MCF 10A (cell line): ENCODE measurements around the gene VPS11. TPM values are rescaled to one million over a fixed set of nuclear protein-coding genes. Genes with fewer than 3 reads are reported as not detected.

ENCODE experiments used
- BruUV-seq: library from RNA; stranded (reverse); fragments of 400-500 nt; replicated peaks from 2 replicates; lab custom pipeline; 2021; lab: Mats Ljungman, UMichigan
- CTCF ChIA-PET: fragments of 300-600 bp; sonication (Branson Sonifier 250); formaldehyde crosslinking; extraction: SDS; loops from one replicate; lab custom pipeline; 2021; ENCODE audit warnings: antibody characterized with exemption, inconsistent platforms; lab: Yijun Ruan, JAX
- POLR2A ChIA-PET: fragments of 300-600, 350-650 bp; sonication (Branson Sonifier 250); formaldehyde crosslinking; extraction: SDS; loops from one replicate; lab custom pipeline; 2020; ENCODE audit warnings: antibody characterized with exemption, inconsistent platforms; lab: Yijun Ruan, JAX
- DNase-seq: peaks from one replicate; pipeline ENCODE4 v3.0.0-alpha.2; 2018; ENCODE audit not compliant: unreplicated experiment
- H3K27ac Mint-ChIP-seq: one replicate; pipeline ENCODE4 v1.8.0; 2022; ENCODE audit warnings: mild to moderate bottlenecking, low read depth, mixed read lengths; ENCODE audit not compliant: unreplicated experiment
- H3K27me3 Mint-ChIP-seq: one replicate; pipeline ENCODE4 v1.8.0; 2022; ENCODE audit warnings: mixed read lengths; ENCODE audit not compliant: insufficient read depth, unreplicated experiment
- H3K36me3 Mint-ChIP-seq: one replicate; pipeline ENCODE4 v1.8.0; 2022; ENCODE audit warnings: mild to moderate bottlenecking, moderate library complexity, mixed read lengths; ENCODE audit not compliant: insufficient read depth, unreplicated experiment
- H3K4me1 Mint-ChIP-seq: one replicate; pipeline ENCODE4 v1.8.0; 2022; ENCODE audit warnings: mixed read lengths; ENCODE audit not compliant: insufficient read depth, unreplicated experiment
- H3K4me3 Mint-ChIP-seq: one replicate; pipeline ENCODE4 v1.8.0; 2022; ENCODE audit warnings: mild to moderate bottlenecking, moderate library complexity, mixed read lengths; ENCODE audit not compliant: unreplicated experiment
- H3K9me3 Mint-ChIP-seq: one replicate; pipeline ENCODE4 v1.8.0; 2022; ENCODE audit warnings: mixed read lengths; ENCODE audit not compliant: unreplicated experiment
- intact Hi-C: fragments of 100-400 bp; cut with micrococcal nuclease; formaldehyde crosslinking; loops from 2 replicates; pipeline ENCODE4 v1.14.1; 2022
- total RNA-seq: library from RNA; stranded (reverse); gene quantifications from 2 replicates; pipeline ENCODE4 v1.2.3, GENCODE V29; 2022
- TF ChIP-seq, protein P1 (sequence below): fragments of 200-600 bp; IDR thresholded peaks from one replicate; pipeline ENCODE4 v1.8.0; 2022; ENCODE audit warnings: antibody characterized with exemption, mild to moderate bottlenecking; ENCODE audit not compliant: unreplicated experiment

VPS11 gene
- total RNA-seq, 1 experiment from 2014 or later = 16.2 TPM

DNA sequence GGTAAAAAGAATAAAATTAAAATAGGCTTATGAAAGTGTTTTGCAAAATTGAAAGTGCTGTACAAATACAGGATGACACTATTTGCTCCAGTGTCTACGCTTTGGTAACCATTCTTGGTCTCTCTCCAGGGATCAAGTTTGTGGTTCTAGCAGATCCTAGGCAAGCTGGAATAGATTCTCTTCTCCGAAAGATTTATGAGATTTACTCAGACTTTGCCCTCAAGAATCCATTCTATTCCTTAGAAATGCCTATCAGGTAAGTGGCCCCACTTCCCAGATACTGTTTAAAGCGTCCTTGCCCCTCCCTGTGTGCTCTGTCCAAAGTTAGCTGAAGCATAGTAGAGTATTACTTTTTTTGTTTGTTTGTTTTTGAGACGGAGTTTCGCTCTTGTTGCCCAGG, 46.0 kb upstream of the VPS11 start:
- Mint-ChIP-seq H3K27me3 (no peaks in the 10 kb centered on the region), H3K27ac (no peak overlapping the region), H3K9me3 (no peaks in the 10 kb centered on the region), H3K36me3 (peaks cover 69% of the 10 kb centered on the region), H3K4me3 (no peak overlapping the region), H3K4me1 (peaks cover 7% of the 10 kb centered on the region)
- intact Hi-C loops = no loop called here
- DNase-seq = no peak
- POLR2A ChIA-PET = interaction anchor here (1.1 to 15.1 kb wide), 3 partner anchors 10 to 81 kb away, joined by 3 to 286 read pairs (median 3); partner anchors contain the start of gene CENATAC
- no TSS peak for BruUV-seq
- CTCF ChIA-PET = interaction anchor here (0.6 to 1.4 kb wide), 3 partner anchors 9 to 99 kb away, joined by 3 to 6 read pairs (median 3); no protein-coding TSS in a partner anchor
- TF ChIP-seq, protein P1, sequence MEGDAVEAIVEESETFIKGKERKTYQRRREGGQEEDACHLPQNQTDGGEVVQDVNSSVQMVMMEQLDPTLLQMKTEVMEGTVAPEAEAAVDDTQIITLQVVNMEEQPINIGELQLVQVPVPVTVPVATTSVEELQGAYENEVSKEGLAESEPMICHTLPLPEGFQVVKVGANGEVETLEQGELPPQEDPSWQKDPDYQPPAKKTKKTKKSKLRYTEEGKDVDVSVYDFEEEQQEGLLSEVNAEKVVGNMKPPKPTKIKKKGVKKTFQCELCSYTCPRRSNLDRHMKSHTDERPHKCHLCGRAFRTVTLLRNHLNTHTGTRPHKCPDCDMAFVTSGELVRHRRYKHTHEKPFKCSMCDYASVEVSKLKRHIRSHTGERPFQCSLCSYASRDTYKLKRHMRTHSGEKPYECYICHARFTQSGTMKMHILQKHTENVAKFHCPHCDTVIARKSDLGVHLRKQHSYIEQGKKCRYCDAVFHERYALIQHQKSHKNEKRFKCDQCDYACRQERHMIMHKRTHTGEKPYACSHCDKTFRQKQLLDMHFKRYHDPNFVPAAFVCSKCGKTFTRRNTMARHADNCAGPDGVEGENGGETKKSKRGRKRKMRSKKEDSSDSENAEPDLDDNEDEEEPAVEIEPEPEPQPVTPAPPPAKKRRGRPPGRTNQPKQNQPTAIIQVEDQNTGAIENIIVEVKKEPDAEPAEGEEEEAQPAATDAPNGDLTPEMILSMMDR = no peak

DNA sequence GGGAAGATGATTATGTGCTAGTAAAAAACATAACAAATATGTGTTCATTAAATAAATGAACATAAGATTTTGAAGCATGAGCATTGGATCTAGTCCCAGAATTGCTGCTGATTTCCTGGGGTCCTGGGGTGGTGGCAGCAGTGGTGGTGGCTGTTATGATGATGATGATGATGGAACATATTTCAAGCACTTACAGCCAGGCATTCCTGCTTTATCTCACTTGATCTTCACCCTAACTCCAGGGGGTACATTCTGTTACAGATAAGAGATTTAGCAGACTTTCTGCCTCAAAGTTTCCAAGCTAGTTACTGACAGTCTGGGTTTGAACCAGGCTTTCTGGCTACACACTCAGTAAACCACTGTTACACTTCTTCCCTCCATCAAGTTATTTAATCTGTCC, 43.9 kb upstream of the VPS11 start:
- H3K4me1 Mint-ChIP-seq = peaks cover 8% of the 10 kb centered on the region
- H3K4me3 Mint-ChIP-seq = no peak overlapping the region
- no peak for DNase-seq
- ChIA-PET CTCF (interaction anchor here (0.6 to 0.9 kb wide), 3 partner anchors 8 to 115 kb away, joined by 3 to 5 read pairs (median 3); no protein-coding TSS in a partner anchor), POLR2A (interaction anchor here (0.7 to 1.6 kb wide), 3 partner anchors 8 to 96 kb away, joined by 4 to 5 read pairs (median 4); no protein-coding TSS in a partner anchor)
- H3K9me3 Mint-ChIP-seq = no peaks in the 10 kb centered on the region
- H3K27me3 Mint-ChIP-seq = no peaks in the 10 kb centered on the region
- TF ChIP-seq, protein P1 = no peak
- no TSS peak for BruUV-seq
- H3K27ac Mint-ChIP-seq = peak overlapping the region; percentile 36
- intact Hi-C loops = no loop called here
- peaks cover 51% of the 10 kb centered on the region for H3K36me3 Mint-ChIP-seq

DNA sequence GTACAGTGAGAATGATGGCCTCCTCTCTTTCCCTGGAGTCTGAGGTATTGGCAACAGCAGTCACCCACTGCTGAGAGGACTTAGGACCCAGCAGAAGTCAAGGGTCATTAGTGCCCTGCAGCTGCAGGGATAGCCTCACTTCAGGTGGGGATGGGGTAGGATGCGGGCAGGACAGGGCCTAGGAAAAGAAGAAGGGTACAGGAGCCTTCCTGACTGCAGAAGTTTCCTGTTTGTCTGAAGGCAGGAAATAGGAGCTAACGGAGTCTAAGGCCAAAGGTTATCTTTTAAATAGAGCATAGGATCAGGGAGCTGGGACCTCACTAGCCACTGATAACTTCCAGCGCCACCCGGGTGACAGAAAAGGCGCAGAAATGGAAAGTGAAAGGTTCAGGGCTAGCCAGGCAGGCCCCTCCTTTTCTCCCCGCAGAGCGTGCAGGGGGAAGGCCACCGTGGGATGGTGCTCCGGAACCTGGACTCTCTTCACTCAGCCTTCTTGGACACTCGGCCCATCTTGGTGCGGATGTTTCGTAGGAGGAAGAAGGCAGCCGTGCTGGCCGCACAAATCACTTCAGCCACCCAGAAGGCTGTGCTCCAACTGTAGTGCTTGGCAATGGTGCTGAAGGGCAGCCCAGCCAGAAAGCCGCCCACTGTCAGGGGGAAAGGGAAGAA, 43.1 kb upstream of the VPS11 start:
- Mint-ChIP-seq H3K27me3 (no peaks in the 10 kb centered on the region), H3K27ac (no peak overlapping the region), H3K36me3 (peaks cover 51% of the 10 kb centered on the region), H3K9me3 (no peaks in the 10 kb centered on the region), H3K4me3 (no peak overlapping the region), H3K4me1 (peaks cover 16% of the 10 kb centered on the region)
- no peak for DNase-seq
- ChIA-PET CTCF (interaction anchor here (1.2 kb wide), 1 partner anchor 10 kb away, joined by 3 read pairs; no protein-coding TSS in a partner anchor), POLR2A (interaction anchor here (1.0 to 1.6 kb wide), 2 partner anchors 9 to 96 kb away, joined by 4 read pairs; no protein-coding TSS in a partner anchor)
- intact Hi-C loops = no loop called here
- TF ChIP-seq, protein P1 = no peak
- BruUV-seq = no TSS peak

GRCh38 chr11:119025099-119025473, 42.5 kb upstream of the VPS11 start:
- Mint-ChIP-seq H3K4me3 (no peak overlapping the region), H3K27ac (no peak overlapping the region), H3K4me1 (peaks cover 17% of the 10 kb centered on the region), H3K36me3 (peaks cover 47% of the 10 kb centered on the region), H3K27me3 (no peaks in the 10 kb centered on the region), H3K9me3 (no peaks in the 10 kb centered on the region)
- intact Hi-C loops = no loop called here
- TF ChIP-seq, protein P1 = no peak
- DNase-seq = no peak
- BruUV-seq = no TSS peak
- POLR2A ChIA-PET = interaction anchor here (1.0 kb wide), 1 partner anchor 95 kb away, joined by 4 read pairs; no protein-coding TSS in a partner anchor
- CTCF ChIA-PET = interaction anchor here (1.2 kb wide), 1 partner anchor 11 kb away, joined by 3 read pairs; no protein-coding TSS in a partner anchor
